Chondrocyte (in vitro differentiated cells): ENCODE data around the gene MTUS2. TPM values are rescaled to one million over a fixed set of nuclear protein-coding genes. Genes with fewer than 3 reads are reported as not detected.

ENCODE experiments used
- DNase-seq: peaks from one replicate; pipeline ENCODE4 v3.0.0; 2021; ENCODE audit warnings: mixed read lengths, low spot score
- H3K27ac Mint-ChIP-seq: one replicate; pipeline ENCODE4 v1.8.0; 2021; ENCODE audit warnings: mild to moderate bottlenecking, moderate library complexity, mixed read lengths; ENCODE audit not compliant: unreplicated experiment
- H3K27me3 Mint-ChIP-seq: 2 replicates; pipeline ENCODE4 v1.8.0; 2021; ENCODE audit warnings: low read depth, mixed read lengths
- H3K36me3 Mint-ChIP-seq: 2 replicates; pipeline ENCODE4 v1.8.0; 2021; ENCODE audit warnings: low read depth, mixed read lengths
- H3K4me1 Mint-ChIP-seq: 2 replicates; pipeline ENCODE4 v1.8.0; 2021; ENCODE audit warnings: low read depth, mild to moderate bottlenecking, mixed read lengths
- H3K4me3 Mint-ChIP-seq: one replicate; pipeline ENCODE4 v1.8.0; 2021; ENCODE audit warnings: mild to moderate bottlenecking, moderate library complexity, mixed read lengths; ENCODE audit not compliant: unreplicated experiment
- H3K9me3 Mint-ChIP-seq: 2 replicates; pipeline ENCODE4 v1.8.0; 2021; ENCODE audit warnings: low read depth, mixed read lengths
- total RNA-seq: library from RNA; stranded (reverse); gene quantifications from 3 replicates; pipeline ENCODE4 v1.2.1, GENCODE V29; 2021
- TF ChIP-seq, protein P1 (sequence below): fragments of 200-600 bp; sonication (generic); IDR thresholded peaks from 2 replicates; pipeline ENCODE4 v1.5.0; 2021; ENCODE audit warnings: antibody characterized with exemption, mild to moderate bottlenecking, moderate library complexity

MTUS2 gene
- total RNA-seq, 1 donor from 2014 or later, result 1.2 TPM

DNA sequence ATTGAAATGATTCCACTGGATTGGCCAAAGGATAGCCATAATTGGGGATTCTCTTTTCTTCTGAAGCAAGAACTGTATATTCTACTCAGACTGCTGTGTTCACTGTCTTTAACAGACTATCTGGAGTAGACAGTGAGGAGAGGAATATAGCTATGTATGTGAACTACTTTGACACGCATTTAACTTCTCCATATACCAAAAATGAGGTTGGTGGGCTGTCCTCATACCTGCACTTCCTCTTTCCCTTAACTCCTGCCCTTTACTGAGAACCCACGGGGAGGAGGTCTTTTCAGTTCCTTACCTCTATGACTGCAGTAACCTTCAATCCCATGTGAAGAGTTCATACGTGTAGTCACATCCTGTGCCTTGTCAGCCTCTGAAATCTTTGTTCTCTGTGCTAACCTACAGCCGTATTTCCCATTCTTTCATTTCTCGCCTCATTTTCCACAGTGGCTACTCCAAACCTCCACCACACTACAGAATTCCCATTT, 305.8 kb downstream of the MTUS2 start:
- TF ChIP-seq, protein P1, sequence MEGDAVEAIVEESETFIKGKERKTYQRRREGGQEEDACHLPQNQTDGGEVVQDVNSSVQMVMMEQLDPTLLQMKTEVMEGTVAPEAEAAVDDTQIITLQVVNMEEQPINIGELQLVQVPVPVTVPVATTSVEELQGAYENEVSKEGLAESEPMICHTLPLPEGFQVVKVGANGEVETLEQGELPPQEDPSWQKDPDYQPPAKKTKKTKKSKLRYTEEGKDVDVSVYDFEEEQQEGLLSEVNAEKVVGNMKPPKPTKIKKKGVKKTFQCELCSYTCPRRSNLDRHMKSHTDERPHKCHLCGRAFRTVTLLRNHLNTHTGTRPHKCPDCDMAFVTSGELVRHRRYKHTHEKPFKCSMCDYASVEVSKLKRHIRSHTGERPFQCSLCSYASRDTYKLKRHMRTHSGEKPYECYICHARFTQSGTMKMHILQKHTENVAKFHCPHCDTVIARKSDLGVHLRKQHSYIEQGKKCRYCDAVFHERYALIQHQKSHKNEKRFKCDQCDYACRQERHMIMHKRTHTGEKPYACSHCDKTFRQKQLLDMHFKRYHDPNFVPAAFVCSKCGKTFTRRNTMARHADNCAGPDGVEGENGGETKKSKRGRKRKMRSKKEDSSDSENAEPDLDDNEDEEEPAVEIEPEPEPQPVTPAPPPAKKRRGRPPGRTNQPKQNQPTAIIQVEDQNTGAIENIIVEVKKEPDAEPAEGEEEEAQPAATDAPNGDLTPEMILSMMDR, result no peak
- Mint-ChIP-seq H3K9me3 (no peaks in the 10 kb centered on the region), H3K27ac (no peak overlapping the region)

DNA sequence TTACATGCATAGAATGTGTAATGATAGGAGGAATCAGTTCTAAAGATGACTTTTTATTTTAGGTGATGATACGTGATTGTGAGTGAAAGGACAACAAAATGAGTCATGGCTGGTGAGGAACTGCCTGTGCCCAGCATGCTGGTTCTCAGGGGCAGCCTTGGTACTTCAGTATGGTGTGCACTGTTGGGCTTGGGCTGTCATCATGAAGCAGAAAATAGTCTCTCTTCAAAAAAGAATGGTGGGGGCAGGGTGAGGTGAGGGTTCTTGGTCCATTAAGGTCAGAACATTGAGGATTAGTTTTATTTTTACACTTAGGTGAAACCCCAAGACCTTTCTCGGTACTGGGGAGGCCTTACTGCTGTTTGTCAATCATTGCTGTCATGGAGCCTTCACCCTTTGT, 309.5 kb downstream of the MTUS2 start:
- H3K36me3 Mint-ChIP-seq, result no peaks in the 10 kb centered on the region
- H3K9me3 Mint-ChIP-seq, result no peaks in the 10 kb centered on the region
- H3K27me3 Mint-ChIP-seq, result peaks cover 4% of the 10 kb centered on the region
- no peak for DNase-seq
- H3K4me1 Mint-ChIP-seq, result no peaks in the 10 kb centered on the region
- TF ChIP-seq, protein P1, result no peak
- no peak overlapping the region for H3K27ac Mint-ChIP-seq
- no peak overlapping the region for H3K4me3 Mint-ChIP-seq

More for the DNA sequence above, 305.8 kb downstream of the MTUS2 start:
- DNase-seq, result no peak
- H3K4me1 Mint-ChIP-seq, result no peaks in the 10 kb centered on the region
- H3K36me3 Mint-ChIP-seq, result no peaks in the 10 kb centered on the region
- H3K27me3 Mint-ChIP-seq, result peaks cover 4% of the 10 kb centered on the region
- H3K4me3 Mint-ChIP-seq, result no peak overlapping the region

DNA sequence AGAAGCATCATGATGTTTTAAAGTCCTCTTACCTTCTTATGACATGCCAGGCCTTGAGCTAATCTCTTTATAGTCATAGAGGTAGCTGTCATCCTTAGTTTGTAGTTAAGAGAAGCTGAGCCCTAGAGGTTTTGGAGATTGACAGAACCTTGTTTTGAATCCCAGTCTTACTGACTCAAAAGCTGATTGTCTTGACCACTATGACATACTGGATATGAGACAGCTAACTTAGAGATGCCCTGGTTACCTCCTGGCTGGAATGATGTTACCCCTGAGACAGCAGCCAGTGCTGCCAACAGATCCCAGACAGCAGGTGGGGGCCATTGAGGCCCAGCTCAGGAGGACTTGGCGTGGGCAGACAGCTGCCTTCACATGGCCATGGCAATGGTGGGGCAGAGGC, 311.0 kb downstream of the MTUS2 start:
- Mint-ChIP-seq H3K9me3 (peaks cover 2% of the 10 kb centered on the region), H3K36me3 (no peaks in the 10 kb centered on the region), H3K4me1 (no peaks in the 10 kb centered on the region), H3K27me3 (peaks cover 2% of the 10 kb centered on the region), H3K27ac (no peak overlapping the region), H3K4me3 (no peak overlapping the region)
- TF ChIP-seq, protein P1, result no peak
- DNase-seq, result no peak

DNA sequence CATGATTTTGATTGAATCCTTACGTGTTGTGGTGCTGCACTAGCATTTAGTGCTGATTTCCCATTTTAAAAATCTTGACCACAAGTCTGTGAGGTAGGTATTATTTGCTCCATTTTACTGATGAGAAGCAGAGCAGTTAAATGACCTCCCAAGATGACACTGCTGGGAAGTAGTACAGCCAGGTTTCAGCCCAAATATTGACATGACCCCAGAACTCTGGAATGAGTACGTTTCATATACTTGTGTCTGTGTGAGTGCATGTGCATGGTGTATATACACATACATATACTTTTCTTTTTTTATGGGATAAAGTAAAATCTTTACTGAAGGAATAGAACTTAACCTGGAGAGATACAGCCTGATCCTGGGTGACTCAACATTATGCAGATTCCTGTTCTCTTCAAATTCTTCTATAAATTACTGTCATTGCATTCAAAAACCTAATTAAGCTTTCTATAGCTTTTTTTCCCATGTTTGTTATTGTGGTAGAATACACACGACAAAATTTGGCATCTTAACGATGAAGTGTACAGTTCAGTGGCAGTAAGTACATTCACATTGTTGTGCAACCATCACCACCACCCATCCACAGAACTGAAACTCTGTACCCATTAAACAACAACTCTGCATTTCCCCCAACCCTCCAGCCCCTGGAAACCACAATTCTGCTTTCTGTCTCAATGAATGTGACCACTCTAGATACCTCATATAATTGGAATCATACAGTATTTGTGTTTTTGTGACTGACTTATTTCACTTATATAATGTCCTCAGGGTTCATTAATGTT, 311.9 kb downstream of the MTUS2 start:
- Mint-ChIP-seq H3K27ac (no peak overlapping the region), H3K9me3 (peaks cover 8% of the 10 kb centered on the region), H3K36me3 (no peaks in the 10 kb centered on the region)

DNA sequence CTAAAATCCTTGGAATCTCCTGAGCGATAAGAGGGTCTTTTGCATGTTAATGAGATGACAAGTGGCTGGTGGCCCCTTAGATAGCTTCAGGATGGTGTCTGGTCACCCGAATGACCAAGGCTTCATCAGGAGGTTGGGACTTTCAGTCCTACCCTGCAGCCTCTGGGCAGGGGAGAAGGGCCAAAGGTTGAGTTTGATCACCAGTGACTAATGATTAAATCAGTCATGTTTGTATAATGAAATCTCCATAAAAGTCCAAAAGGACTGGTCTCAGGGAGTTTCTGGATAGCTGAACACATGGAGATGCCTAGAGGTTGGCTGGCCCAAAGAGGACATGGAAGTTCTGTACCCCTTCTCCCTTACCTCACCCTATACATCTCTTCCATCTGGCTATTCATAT, 316.2 kb downstream of the MTUS2 start:
- no peak overlapping the region for H3K27ac Mint-ChIP-seq
- DNase-seq, result no peak
- TF ChIP-seq, protein P1, result no peak
- H3K9me3 Mint-ChIP-seq, result peaks cover 15% of the 10 kb centered on the region
- no peaks in the 10 kb centered on the region for H3K27me3 Mint-ChIP-seq
- no peaks in the 10 kb centered on the region for H3K4me1 Mint-ChIP-seq
- H3K4me3 Mint-ChIP-seq, result no peak overlapping the region
- H3K36me3 Mint-ChIP-seq, result no peaks in the 10 kb centered on the region

More for the DNA sequence above, 311.9 kb downstream of the MTUS2 start:
- peaks cover 2% of the 10 kb centered on the region for H3K27me3 Mint-ChIP-seq
- H3K4me1 Mint-ChIP-seq, result no peaks in the 10 kb centered on the region
- DNase-seq, result no peak
- no peak overlapping the region for H3K4me3 Mint-ChIP-seq
- TF ChIP-seq, protein P1, result no peak
